GM23338 (cell line): ENCODE results near the gene ABCC1. TPM values are rescaled to one million over a fixed set of nuclear protein-coding genes. Genes with fewer than 3 reads are reported as not detected.

Source experiments
- ATAC-seq: fragments of 200-7000 bp; cut with Tn5 transposase; 3 replicates; pipeline ENCODE4 v1.9.1; 2020
- DNase-seq: peaks from one replicate; pipeline ENCODE4 v3.0.0-alpha.2; 2015; ENCODE audit warnings: low spot score
- H2AFZ ChIP-seq: fragments of 200-600 bp; sonication (generic); 2 replicates; pipeline ENCODE4 v1.8.0; 2016; ENCODE audit warnings: antibody characterized with exemption, mild to moderate bottlenecking, moderate library complexity
- H3F3A ChIP-seq: fragments of 200-600 bp; sonication (generic); replicated peaks from 2 replicates; pipeline ENCODE4 v1.8.0; 2017; ENCODE audit warnings: antibody characterized with exemption, mixed run types, low read depth
- H3K27ac ChIP-seq: fragments of 200-600 bp; sonication (generic); 2 replicates; pipeline ENCODE4 v1.6.1; 2016; ENCODE audit warnings: low read depth
- H3K27me3 ChIP-seq: fragments of 200-600 bp; sonication (generic); 2 replicates; pipeline ENCODE4 v1.8.0; 2016; ENCODE audit warnings: mild to moderate bottlenecking, mixed run types, moderate library complexity; ENCODE audit not compliant: insufficient read depth
- H3K36me3 ChIP-seq: fragments of 200-600 bp; sonication (generic); 2 replicates; pipeline ENCODE4 v1.8.0; 2016; ENCODE audit warnings: mild to moderate bottlenecking; ENCODE audit not compliant: insufficient read depth
- H3K4me1 ChIP-seq: fragments of 200-600 bp; sonication (generic); 2 replicates; pipeline ENCODE4 v1.8.0; 2016; ENCODE audit warnings: mild to moderate bottlenecking, moderate library complexity; ENCODE audit not compliant: insufficient read depth
- H3K4me2 ChIP-seq: fragments of 200-600 bp; sonication (generic); 2 replicates; pipeline ENCODE4 v1.7.1; 2017; ENCODE audit warnings: mixed run types
- H3K4me3 ChIP-seq: fragments of 200-600 bp; sonication (generic); 2 replicates; pipeline ENCODE4 v1.6.1; 2016; ENCODE audit warnings: mixed run types
- H3K79me2 ChIP-seq: fragments of 200-600 bp; sonication (generic); replicated peaks from 2 replicates; pipeline ENCODE4 v1.8.0; 2017; ENCODE audit warnings: mild to moderate bottlenecking; ENCODE audit not compliant: insufficient read depth
- H3K9me2 ChIP-seq: fragments of 200-600 bp; sonication (generic); 2 replicates; pipeline ENCODE4 v1.8.0; 2017; ENCODE audit not compliant: insufficient read depth
- H4K20me1 ChIP-seq: fragments of 200-600 bp; sonication (generic); replicated peaks from 2 replicates; pipeline ENCODE4 v1.8.0; 2017; ENCODE audit warnings: mild to moderate bottlenecking; ENCODE audit not compliant: insufficient read depth
- H3K27ac Mint-ChIP-seq: 2 replicates; pipeline ENCODE4 v1.8.0; 2020; ENCODE audit warnings: inconsistent platforms, mild to moderate bottlenecking, moderate library complexity, mixed read lengths
- H3K27me3 Mint-ChIP-seq: 3 replicates; pipeline ENCODE4 v1.8.0; 2022; ENCODE audit warnings: low read depth, mild to moderate bottlenecking, moderate library complexity, mixed read lengths, inconsistent platforms; ENCODE audit not compliant: insufficient read depth, poor library complexity
- H3K36me3 Mint-ChIP-seq: 3 replicates; pipeline ENCODE4 v1.8.0; 2021; ENCODE audit warnings: low read depth, mild to moderate bottlenecking, inconsistent platforms, moderate library complexity, mixed read lengths
- H3K4me1 Mint-ChIP-seq: 3 replicates; pipeline ENCODE4 v1.8.0; 2020; ENCODE audit warnings: mild to moderate bottlenecking, inconsistent platforms, mixed read lengths
- H3K4me3 Mint-ChIP-seq: 3 replicates; pipeline ENCODE4 v1.8.0; 2021; ENCODE audit warnings: moderate library complexity, mild to moderate bottlenecking, inconsistent platforms, mixed read lengths
- H3K9me3 Mint-ChIP-seq: 3 replicates; pipeline ENCODE4 v1.8.0; 2020; ENCODE audit warnings: moderate library complexity, mild to moderate bottlenecking, inconsistent platforms, mixed read lengths
- CREB1 ChIP-seq: fragments of 250-450 bp; sonication (Bioruptor Pico); IDR thresholded peaks from 2 replicates; pipeline ENCODE4 v1.5.0; 2020; ENCODE audit warnings: low read depth, mild to moderate bottlenecking, moderate library complexity
- CTCF ChIP-seq, 2 experiments: fragments of 200-600 bp in 1 of 2; sonication (generic) in 1 of 2; conservative IDR thresholded peaks; 2 replicates each; pipeline versions ENCODE4 v1.5.1 to v1.6.1; 2016 to 2017; ENCODE audit warnings: antibody characterized with exemption in 2 of 2, low read depth in 2 of 2, mild to moderate bottlenecking in 2 of 2, moderate library complexity in 1 of 2
- ETS1 ChIP-seq: IDR thresholded peaks from 2 replicates; pipeline ENCODE4 v1.6.1; 2016; ENCODE audit warnings: antibody characterized with exemption
- EZH2 ChIP-seq: fragments of 200-600 bp; sonication (generic); IDR thresholded peaks from one replicate; pipeline ENCODE4 v1.8.0; 2017; ENCODE audit warnings: antibody characterized with exemption, mild to moderate bottlenecking, low read depth; ENCODE audit not compliant: unreplicated experiment
- EZH2phosphoT487 ChIP-seq: fragments of 200-600 bp; sonication (generic); IDR thresholded peaks from one replicate; pipeline ENCODE4 v1.8.1; 2018; ENCODE audit warnings: antibody characterized with exemption; ENCODE audit not compliant: unreplicated experiment
- JUNB ChIP-seq: IDR thresholded peaks from one replicate; pipeline ENCODE4 v1.6.1; 2016; ENCODE audit warnings: antibody characterized with exemption; ENCODE audit not compliant: unreplicated experiment
- NANOG ChIP-seq: IDR thresholded peaks from 2 replicates; pipeline ENCODE4 v1.6.1; 2016; ENCODE audit warnings: antibody characterized with exemption, borderline replicate concordance
- POLR2AphosphoS5 ChIP-seq: IDR thresholded peaks from 2 replicates; pipeline ENCODE4 v1.6.1; 2016; ENCODE audit warnings: antibody characterized with exemption, low read depth
- REST ChIP-seq: IDR thresholded peaks from one replicate; pipeline ENCODE4 v1.6.1; 2018; ENCODE audit warnings: antibody characterized with exemption; ENCODE audit not compliant: unreplicated experiment
- STAT1 ChIP-seq: IDR thresholded peaks from one replicate; pipeline ENCODE4 v1.6.1; 2016; ENCODE audit warnings: antibody characterized with exemption; ENCODE audit not compliant: unreplicated experiment
- ZNF114 ChIP-seq: fragments of 250-450 bp; sonication (Bioruptor Pico); IDR thresholded peaks from 2 replicates; pipeline ENCODE4 v1.5.0; 2020; ENCODE audit warnings: mild to moderate bottlenecking, moderate library complexity
- ZNF331 ChIP-seq: fragments of 250-450 bp; sonication (Bioruptor Pico); IDR thresholded peaks from 2 replicates; pipeline ENCODE4 v1.5.0; 2020; ENCODE audit warnings: low read depth, mild to moderate bottlenecking, moderate library complexity
- polyA plus RNA-seq: library from polyadenylated mRNA; unstranded; fragments of >200 nt; fragmentation: Nextera tagmentation; extraction: Ambion mirVana; gene quantifications from 2 replicates; pipeline ENCODE4 v1.2.1, GENCODE V29; 2016
- total RNA-seq: library from RNA; depleted of rRNA; stranded (reverse); fragments of >200 nt; shearing (Covaris generic); gene quantifications from 2 replicates; pipeline ENCODE4 v1.2.3, GENCODE V29; 2014
- TF ChIP-seq, protein P1 (sequence below): fragments of 250-450 bp; sonication (Bioruptor Pico); IDR thresholded peaks from 2 replicates; pipeline ENCODE4 v1.5.0; 2020; ENCODE audit warnings: mild to moderate bottlenecking, moderate library complexity

Gene ABCC1
- total and polyA plus RNA-seq, 2 experiments from 2014 or later, result 11.0 to 46.6 TPM

DNA sequence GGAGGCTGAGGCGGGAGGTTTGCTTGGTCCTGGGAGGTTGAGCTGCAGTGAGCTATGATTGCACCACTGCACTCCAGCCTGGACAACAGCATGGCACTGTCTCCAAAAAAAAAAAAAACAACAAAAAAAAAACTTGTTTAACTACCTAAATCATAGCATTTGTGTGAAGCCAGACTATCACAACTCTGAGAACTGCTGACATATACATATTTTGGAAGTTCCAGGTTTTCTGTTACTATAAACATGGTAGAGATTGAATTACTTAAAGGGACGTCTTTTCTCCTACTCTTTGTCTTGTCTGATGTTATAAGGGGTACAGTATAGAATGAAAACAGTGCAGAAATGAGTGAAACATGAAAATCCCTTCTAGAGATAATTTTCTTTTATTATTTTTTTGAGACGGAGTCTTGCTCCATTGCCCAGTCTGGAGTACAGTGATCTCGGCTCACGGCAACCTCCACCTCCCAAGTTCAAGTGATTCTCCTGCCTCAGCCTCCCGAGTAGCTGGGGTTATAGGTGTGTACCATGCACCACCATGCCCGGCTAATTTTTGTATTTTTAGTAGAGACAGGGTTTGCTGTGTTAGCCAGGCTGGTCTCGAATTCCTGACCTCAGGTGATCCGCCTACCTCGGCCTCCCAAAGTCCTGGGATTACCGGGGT is 18.4 kb downstream of the ABCC1 start:
- TF ChIP-seq ETS1, result no peak
- no peak for TF ChIP-seq EZH2
- TF ChIP-seq NANOG, result no peak
- no peak for TF ChIP-seq CREB1 (CRISPR knock-in tag)
- TF ChIP-seq, protein P1, sequence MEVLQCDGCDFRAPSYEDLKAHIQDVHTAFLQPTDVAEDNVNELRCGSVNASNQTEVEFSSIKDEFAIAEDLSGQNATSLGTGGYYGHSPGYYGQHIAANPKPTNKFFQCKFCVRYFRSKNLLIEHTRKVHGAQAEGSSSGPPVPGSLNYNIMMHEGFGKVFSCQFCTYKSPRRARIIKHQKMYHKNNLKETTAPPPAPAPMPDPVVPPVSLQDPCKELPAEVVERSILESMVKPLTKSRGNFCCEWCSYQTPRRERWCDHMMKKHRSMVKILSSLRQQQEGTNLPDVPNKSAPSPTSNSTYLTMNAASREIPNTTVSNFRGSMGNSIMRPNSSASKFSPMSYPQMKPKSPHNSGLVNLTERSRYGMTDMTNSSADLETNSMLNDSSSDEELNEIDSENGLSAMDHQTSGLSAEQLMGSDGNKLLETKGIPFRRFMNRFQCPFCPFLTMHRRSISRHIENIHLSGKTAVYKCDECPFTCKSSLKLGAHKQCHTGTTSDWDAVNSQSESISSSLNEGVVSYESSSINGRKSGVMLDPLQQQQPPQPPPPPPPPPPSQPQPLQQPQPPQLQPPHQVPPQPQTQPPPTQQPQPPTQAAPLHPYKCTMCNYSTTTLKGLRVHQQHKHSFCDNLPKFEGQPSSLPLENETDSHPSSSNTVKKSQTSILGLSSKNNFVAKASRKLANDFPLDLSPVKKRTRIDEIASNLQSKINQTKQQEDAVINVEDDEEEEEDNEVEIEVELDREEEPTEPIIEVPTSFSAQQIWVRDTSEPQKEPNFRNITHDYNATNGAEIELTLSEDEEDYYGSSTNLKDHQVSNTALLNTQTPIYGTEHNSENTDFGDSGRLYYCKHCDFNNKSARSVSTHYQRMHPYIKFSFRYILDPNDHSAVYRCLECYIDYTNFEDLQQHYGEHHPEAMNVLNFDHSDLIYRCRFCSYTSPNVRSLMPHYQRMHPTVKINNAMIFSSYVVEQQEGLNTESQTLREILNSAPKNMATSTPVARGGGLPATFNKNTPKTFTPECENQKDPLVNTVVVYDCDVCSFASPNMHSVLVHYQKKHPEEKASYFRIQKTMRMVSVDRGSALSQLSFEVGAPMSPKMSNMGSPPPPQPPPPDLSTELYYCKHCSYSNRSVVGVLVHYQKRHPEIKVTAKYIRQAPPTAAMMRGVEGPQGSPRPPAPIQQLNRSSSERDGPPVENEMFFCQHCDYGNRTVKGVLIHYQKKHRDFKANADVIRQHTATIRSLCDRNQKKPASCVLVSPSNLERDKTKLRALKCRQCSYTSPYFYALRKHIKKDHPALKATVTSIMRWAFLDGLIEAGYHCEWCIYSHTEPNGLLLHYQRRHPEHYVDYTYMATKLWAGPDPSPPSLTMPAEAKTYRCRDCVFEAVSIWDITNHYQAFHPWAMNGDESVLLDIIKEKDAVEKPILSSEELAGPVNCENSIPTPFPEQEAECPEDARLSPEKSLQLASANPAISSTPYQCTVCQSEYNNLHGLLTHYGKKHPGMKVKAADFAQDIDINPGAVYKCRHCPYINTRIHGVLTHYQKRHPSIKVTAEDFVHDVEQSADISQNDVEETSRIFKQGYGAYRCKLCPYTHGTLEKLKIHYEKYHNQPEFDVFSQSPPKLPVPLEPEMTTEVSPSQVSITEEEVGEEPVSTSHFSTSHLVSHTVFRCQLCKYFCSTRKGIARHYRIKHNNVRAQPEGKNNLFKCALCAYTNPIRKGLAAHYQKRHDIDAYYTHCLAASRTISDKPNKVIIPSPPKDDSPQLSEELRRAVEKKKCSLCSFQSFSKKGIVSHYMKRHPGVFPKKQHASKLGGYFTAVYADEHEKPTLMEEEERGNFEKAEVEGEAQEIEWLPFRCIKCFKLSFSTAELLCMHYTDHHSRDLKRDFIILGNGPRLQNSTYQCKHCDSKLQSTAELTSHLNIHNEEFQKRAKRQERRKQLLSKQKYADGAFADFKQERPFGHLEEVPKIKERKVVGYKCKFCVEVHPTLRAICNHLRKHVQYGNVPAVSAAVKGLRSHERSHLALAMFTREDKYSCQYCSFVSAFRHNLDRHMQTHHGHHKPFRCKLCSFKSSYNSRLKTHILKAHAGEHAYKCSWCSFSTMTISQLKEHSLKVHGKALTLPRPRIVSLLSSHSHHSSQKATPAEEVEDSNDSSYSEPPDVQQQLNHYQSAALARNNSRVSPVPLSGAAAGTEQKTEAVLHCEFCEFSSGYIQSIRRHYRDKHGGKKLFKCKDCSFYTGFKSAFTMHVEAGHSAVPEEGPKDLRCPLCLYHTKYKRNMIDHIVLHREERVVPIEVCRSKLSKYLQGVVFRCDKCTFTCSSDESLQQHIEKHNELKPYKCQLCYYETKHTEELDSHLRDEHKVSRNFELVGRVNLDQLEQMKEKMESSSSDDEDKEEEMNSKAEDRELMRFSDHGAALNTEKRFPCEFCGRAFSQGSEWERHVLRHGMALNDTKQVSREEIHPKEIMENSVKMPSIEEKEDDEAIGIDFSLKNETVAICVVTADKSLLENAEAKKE (CRISPR knock-in tag), result no peak
- TF ChIP-seq ZNF331 (CRISPR knock-in tag), result no peak
- TF ChIP-seq ZNF114 (CRISPR knock-in tag), result no peak
- TF ChIP-seq CTCF (conservative IDR thresholded peaks at IDR 0.05; ENCODE audit: low read depth in 2 of 2), result no peak
- no peak for TF ChIP-seq POLR2AphosphoS5
- no peak for TF ChIP-seq EZH2phosphoT487
- TF ChIP-seq JUNB, result no peak
- TF ChIP-seq STAT1, result no peak
- no peak for TF ChIP-seq REST
- no peak overlapping the region for H3K4me2 ChIP-seq
- Mint-ChIP-seq H3K9me3 (peaks cover 39% of the 10 kb centered on the region), H3K27me3 (peaks cover 11% of the 10 kb centered on the region), H3K36me3 (peaks cover 45% of the 10 kb centered on the region), H3K4me3 (no peak overlapping the region), H3K27ac (no peak overlapping the region), H3K4me1 (peaks cover 48% of the 10 kb centered on the region)
- no peak for DNase-seq
- H3K79me2 ChIP-seq, result peaks cover 78% of the 10 kb centered on the region
- H3F3A ChIP-seq, result no peaks in the 10 kb centered on the region; the same call in 1 of the 2 replicates
- no peaks in the 10 kb centered on the region for H3K9me2 ChIP-seq
- no peaks in the 10 kb centered on the region for H3K27me3 ChIP-seq
- no peak overlapping the region for H3K27ac ChIP-seq
- no peaks in the 10 kb centered on the region for H3K36me3 ChIP-seq
- no peak overlapping the region for H2AFZ ChIP-seq
- peaks cover 31% of the 10 kb centered on the region for H3K4me1 ChIP-seq
- H4K20me1 ChIP-seq, result peaks cover 9% of the 10 kb centered on the region; the same call in 1 of the 2 replicates
- H3K4me3 ChIP-seq, result no peak overlapping the region
- ATAC-seq, result no peak
